Gastroesophageal sphincter (tissue), 4 donors: Measurements from ENCODE around the gene GSX1. TPM values are rescaled to one million over a fixed set of nuclear protein-coding genes. Genes with fewer than 3 reads are reported as not detected.
A peak's percentile ranks its signal among the peaks of the same experiment; 100 is the strongest.

Source experiments
- ATAC-seq: fragments of 150-250 bp; one replicate; pipeline ENCODE4 v1.9.1; 2016; ENCODE audit warnings: mild to moderate bottlenecking, moderate library complexity
- H3K27ac ChIP-seq, 4 donors: fragments of 200-600 bp; sonication (generic) in 3 of 4; 1 replicate in 3 of 4; 2 replicates in 1 of 4; pipeline ENCODE4 v1.5.1; 2016 to 2019
- H3K27me3 ChIP-seq: fragments of 200-600 bp; sonication (generic); one replicate; pipeline ENCODE4 v1.5.1; 2019
- H3K36me3 ChIP-seq, 2 donors: fragments of 200-600 bp; sonication (generic); one replicate each; pipeline ENCODE4 v1.5.1; 2019; ENCODE audit warnings: control low read depth in 1 of 2
- H3K4me1 ChIP-seq, 3 donors: fragments of 200-600 bp; sonication (generic); 1 replicate in 2 of 3; 2 replicates in 1 of 3; pipeline ENCODE4 v1.5.1; 2016 to 2019; ENCODE audit warnings: control low read depth in 2 of 3
- H3K4me3 ChIP-seq, 2 donors: fragments of 200-600 bp; sonication (generic); one replicate each; pipeline ENCODE4 v1.5.1; 2019; ENCODE audit warnings: mild to moderate bottlenecking in 1 of 2, moderate library complexity in 1 of 2
- H3K9me3 ChIP-seq, 3 donors: fragments of 200-600 bp; sonication (generic); one replicate each; pipeline ENCODE4 v1.5.1; 2017 to 2019; ENCODE audit warnings: control low read depth in 2 of 3
- EP300 ChIP-seq: sonication (generic); formaldehyde crosslinking; IDR thresholded peaks from one replicate; pipeline ENCODE4 v1.6.1; 2017; ENCODE audit warnings: antibody characterized with exemption, mild to moderate bottlenecking
- POLR2A ChIP-seq, 2 donors: fragments of 450-650 bp; IDR thresholded peaks; one replicate each; pipeline ENCODE4 v1.6.1; 2017; ENCODE audit warnings: antibody characterized with exemption in 2 of 2, mild to moderate bottlenecking in 2 of 2, moderate library complexity in 1 of 2
- POLR2AphosphoS5 ChIP-seq: sonication (generic); formaldehyde crosslinking; IDR thresholded peaks from one replicate; pipeline ENCODE4 v1.6.1; 2017; ENCODE audit warnings: antibody characterized with exemption
- WGBS, 2 donors: methylation state at CpG; one replicate each; pipeline ENCODE4 v1.1.5; 2018; ENCODE audit warnings: low coverage in 1 of 2; 5-methylcytosine and 5-hydroxymethylcytosine counted together
- total RNA-seq, 4 donors: library from RNA; depleted of rRNA; stranded (reverse); fragments of >200 nt; gene quantifications; one replicate each; pipeline ENCODE4 v1.1.0, GENCODE V29; 2016
- TF ChIP-seq, protein P1 (sequence below), 4 experiments: fragments of 200-600 bp in 2 of 4; fragments of 450-650 bp in 2 of 4; sonication (generic) in 1 of 4; IDR thresholded peaks; one replicate each; pipeline ENCODE4 v1.5.1; 2017 to 2019; ENCODE audit warnings: antibody characterized with exemption in 4 of 4, mild to moderate bottlenecking in 2 of 4, moderate library complexity in 2 of 4

The GSX1 gene
- total RNA-seq, 4 donors from 2014 or later, result not detected

- no peak for ATAC-seq
- H3K36me3 ChIP-seq, result no peaks in the 10 kb centered on the region
- H3K27ac ChIP-seq, result no peak overlapping the region
- no peaks in the 10 kb centered on the region for H3K9me3 ChIP-seq
- peak overlapping the region in 1 of 2 donors; percentile 35 for H3K4me3 ChIP-seq
- H3K27me3 ChIP-seq, result peaks cover 98% of the 10 kb centered on the region
- 3% methylated on average over 16 of the region's 55 CpGs; no CpG with 5 or more reads in 1 of the 2 donors for WGBS, 2 donors
- H3K4me1 ChIP-seq, result peaks cover 0 to 51% (median 35%) of the 10 kb centered on the region in 3 donors
- TF ChIP-seq EP300 (no peak), POLR2A (IDR thresholded peaks at IDR 0.05) (no peak), POLR2AphosphoS5 (no peak)
- TF ChIP-seq, protein P1, sequence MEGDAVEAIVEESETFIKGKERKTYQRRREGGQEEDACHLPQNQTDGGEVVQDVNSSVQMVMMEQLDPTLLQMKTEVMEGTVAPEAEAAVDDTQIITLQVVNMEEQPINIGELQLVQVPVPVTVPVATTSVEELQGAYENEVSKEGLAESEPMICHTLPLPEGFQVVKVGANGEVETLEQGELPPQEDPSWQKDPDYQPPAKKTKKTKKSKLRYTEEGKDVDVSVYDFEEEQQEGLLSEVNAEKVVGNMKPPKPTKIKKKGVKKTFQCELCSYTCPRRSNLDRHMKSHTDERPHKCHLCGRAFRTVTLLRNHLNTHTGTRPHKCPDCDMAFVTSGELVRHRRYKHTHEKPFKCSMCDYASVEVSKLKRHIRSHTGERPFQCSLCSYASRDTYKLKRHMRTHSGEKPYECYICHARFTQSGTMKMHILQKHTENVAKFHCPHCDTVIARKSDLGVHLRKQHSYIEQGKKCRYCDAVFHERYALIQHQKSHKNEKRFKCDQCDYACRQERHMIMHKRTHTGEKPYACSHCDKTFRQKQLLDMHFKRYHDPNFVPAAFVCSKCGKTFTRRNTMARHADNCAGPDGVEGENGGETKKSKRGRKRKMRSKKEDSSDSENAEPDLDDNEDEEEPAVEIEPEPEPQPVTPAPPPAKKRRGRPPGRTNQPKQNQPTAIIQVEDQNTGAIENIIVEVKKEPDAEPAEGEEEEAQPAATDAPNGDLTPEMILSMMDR (IDR thresholded peaks at IDR 0.05), result no peak
Observed at GRCh38 chr13:27789495-27790303, 2.6 kb upstream of the GSX1 start.

DNA sequence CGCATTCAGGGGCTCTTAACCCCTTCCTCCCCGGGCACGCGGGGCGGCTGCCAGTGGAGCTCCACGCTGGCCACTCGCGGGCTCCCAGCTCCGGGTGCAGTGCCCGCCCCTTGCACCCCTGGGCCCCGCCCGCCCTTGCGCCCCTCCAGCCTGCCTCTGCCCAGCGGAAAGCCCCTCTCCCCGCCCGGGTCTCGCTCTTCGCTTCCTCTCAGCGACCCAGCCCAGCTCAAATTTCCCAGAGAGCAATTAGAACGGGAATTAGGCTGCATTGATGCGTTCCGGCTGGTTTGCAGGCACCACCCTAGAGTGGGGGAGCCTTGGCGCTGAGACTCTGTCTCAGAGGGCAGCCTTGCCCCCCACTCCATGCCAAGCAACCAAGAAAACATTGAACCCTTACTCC is 1.8 kb upstream of the GSX1 start:
- H3K27ac ChIP-seq, result no peak overlapping the region
- peak overlapping the region in 1 of 2 donors; percentile 42 for H3K4me3 ChIP-seq
- TF ChIP-seq EP300 (no peak), POLR2AphosphoS5 (no peak), POLR2A (IDR thresholded peaks at IDR 0.05) (no peak)
- TF ChIP-seq, protein P1 (IDR thresholded peaks at IDR 0.05), result no peak
- H3K36me3 ChIP-seq, result no peaks in the 10 kb centered on the region
- H3K4me1 ChIP-seq, result peaks cover 0 to 51% (median 35%) of the 10 kb centered on the region in 3 donors
- H3K9me3 ChIP-seq, result no peaks in the 10 kb centered on the region
- H3K27me3 ChIP-seq, result peaks cover 98% of the 10 kb centered on the region
- ATAC-seq, result no peak
- WGBS, 2 donors, result 0% methylated on average over 1 to 3 of the region's 23 CpGs

GRCh38 chr13:27791146-27791900 is 960 bp upstream of the GSX1 start:
- TF ChIP-seq EP300, result no peak
- TF ChIP-seq POLR2A (IDR thresholded peaks at IDR 0.05), result no peak
- TF ChIP-seq, protein P1 (IDR thresholded peaks at IDR 0.05), result no peak
- TF ChIP-seq POLR2AphosphoS5, result no peak
- Histone ChIP-seq H3K27me3 (peaks cover 100% of the 10 kb centered on the region), H3K36me3 (no peaks in the 10 kb centered on the region), H3K4me1 (peaks cover 0 to 51% (median 35%) of the 10 kb centered on the region in 3 donors), H3K9me3 (no peaks in the 10 kb centered on the region), H3K27ac (no peak overlapping the region), H3K4me3 (peak overlapping the region in 1 of 2 donors; percentile 42)
- 5 to 7% methylated on average over 14 to 26 of the region's 36 CpGs for WGBS, 2 donors
- ATAC-seq, result no peak

- no peaks in the 10 kb centered on the region for H3K36me3 ChIP-seq
- H3K4me3 ChIP-seq, result peak overlapping the region in 1 of 2 donors; percentile 42
- H3K4me1 ChIP-seq, result peaks cover 0 to 51% (median 35%) of the 10 kb centered on the region in 3 donors
- H3K27ac ChIP-seq, result no peak overlapping the region
- no peak for ATAC-seq
- peaks cover 100% of the 10 kb centered on the region for H3K27me3 ChIP-seq
- no peaks in the 10 kb centered on the region for H3K9me3 ChIP-seq
- WGBS, 2 donors, result 5 to 7% methylated on average over 12 to 17 of the region's 22 CpGs
- TF ChIP-seq POLR2AphosphoS5 (no peak), EP300 (no peak), POLR2A (IDR thresholded peaks at IDR 0.05) (no peak)
- TF ChIP-seq, protein P1 (IDR thresholded peaks at IDR 0.05), result no peak
Observed at GRCh38 chr13:27791901-27792392, 336 bp upstream of the GSX1 start.
